Measurements from ENCODE around the gene C1QTNF6.
A peak's percentile ranks its signal among the peaks of the same experiment; 100 is the strongest.
"Not testable (repeated sequence)": the region's sequence is repeated elsewhere in the genome, so short reads cannot be mapped to it uniquely, and the experiment has no call there.

Gene C1QTNF6

DNA sequence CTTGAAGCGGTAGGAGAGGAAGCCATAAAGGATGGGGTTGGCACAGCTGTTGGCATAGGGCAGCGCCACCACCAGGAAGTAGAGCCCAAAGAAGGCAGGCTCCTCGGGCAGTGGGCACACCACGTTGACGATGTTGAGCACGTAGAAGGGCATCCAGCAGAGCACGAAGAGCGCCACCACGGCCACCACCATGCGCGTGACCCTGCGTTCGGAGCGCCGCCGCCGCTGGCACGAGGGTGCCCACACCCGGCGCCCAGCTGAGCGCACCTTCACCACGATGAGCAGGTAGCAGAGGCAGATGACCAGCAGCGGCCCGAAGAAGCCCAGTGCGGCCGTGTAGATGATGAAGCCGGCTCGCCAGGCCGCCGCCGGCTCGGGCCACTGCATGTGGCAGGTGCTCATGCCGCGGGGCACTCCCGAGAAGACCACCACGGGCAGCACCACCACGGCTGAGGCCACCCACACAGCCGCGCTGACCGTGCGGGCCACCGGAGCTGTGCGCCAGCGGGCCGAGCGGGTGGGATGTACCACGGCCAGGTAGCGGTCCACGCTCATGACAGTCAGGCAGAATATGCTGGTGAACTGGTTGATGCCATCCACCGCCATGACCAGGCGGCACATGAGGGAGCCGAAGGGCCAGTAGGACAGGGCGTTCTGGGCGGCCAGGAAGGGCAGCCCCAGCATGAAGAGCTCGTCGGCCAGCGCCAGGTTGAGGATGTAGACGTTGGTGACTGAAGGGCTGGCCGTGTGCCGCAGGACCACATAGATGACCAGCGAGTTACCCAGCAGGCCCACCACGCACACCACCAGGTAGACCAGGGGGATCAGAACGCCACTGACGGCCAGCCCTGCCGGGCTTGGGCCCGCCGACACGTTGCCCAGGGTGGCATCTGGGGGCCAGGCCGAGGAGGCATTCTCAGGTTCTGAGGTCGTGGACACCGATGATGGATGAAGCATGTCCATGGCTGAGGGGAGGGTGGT is 19.1 kb upstream of the C1QTNF6 start:
- DNase-seq: no peak

GRCh38 chr22:37206118-37206840 is 18.2 kb upstream of the C1QTNF6 start:
- no peak for DNase-seq

- DNase-seq: no peak
These were observed 17.0 kb upstream of the C1QTNF6 start for GRCh38 chr22:37205046-37205445.

- DNase-seq: no peak
These were observed 16.1 kb upstream of the C1QTNF6 start for GRCh38 chr22:37204045-37204655.

DNA sequence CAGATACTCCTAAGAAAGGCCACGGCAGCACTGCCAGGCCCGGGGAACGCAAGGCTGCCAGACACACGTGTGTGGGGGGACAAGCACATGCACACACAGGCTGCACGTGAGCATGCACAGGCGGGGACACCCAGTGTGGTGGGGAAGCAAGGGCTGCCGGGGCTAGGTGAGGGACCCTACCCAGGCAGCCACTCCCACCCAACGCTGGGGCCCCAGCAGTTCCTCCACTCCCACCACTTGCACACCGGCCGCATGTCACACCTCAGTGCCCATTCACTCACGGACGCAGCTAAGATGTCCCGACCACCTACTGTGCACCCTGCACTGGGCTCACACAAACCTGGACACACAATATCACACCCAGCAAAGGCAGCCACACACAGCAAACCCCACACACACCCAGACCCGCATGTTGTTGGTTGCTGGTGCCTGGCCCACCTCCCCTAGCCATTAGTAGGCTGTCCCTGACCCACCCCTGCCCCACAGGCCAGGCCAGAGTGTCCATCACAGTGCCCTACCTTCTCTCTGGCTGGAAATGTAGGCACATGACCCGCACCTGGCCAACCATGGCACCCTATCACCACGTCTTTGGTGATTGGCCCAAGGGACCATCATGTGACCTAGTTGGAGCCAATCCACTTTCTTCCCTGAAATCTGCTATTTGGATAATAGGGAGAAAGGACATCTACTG is 15.5 kb upstream of the C1QTNF6 start:
- no peak for DNase-seq

DNA sequence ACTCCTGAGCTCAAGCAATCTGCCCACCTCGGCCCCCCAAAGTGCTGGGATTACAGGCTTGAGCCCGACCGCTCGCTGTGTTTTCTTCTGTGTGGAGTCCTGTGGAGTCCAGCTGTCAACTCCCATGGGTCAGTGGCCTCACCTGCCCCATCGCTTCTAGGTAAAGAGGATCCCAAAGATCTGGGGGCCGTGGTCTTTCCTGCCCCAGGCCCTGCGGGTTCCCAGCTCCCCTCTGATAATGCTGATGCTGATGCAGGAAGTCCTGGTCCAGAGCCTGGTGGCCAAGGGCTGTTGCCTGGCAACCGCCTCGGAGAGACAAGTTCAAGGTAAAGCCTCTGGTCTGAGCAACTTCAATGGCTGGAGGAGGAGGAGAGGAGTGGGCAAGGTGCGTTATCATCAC is 14.7 kb upstream of the C1QTNF6 start:
- DNase-seq: no peak

GRCh38 chr22:37202001-37202555 is 14.0 kb upstream of the C1QTNF6 start:
- no peak for DNase-seq

DNA sequence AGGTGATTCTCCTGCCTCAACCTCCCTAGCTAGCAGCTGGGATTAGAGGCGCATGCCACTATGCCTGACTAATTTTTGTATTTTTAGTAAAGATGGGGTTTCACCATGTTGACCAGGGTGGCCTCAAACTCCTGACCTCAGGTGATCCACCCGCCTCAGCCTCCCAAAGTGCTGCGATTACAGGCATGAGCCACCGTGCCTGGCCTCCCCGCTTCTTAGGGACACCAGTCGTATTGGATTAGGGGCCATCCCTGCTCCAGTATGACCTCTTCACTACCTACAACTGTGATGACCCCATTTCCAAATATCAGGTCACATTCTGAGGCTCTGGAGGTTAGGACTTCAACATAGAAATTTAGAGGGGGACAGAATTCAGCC is 13.4 kb upstream of the C1QTNF6 start:
- not testable (repeated sequence) for DNase-seq

GRCh38 chr22:37199760-37200108 is 11.7 kb upstream of the C1QTNF6 start:
- DNase-seq: no peak

DNA sequence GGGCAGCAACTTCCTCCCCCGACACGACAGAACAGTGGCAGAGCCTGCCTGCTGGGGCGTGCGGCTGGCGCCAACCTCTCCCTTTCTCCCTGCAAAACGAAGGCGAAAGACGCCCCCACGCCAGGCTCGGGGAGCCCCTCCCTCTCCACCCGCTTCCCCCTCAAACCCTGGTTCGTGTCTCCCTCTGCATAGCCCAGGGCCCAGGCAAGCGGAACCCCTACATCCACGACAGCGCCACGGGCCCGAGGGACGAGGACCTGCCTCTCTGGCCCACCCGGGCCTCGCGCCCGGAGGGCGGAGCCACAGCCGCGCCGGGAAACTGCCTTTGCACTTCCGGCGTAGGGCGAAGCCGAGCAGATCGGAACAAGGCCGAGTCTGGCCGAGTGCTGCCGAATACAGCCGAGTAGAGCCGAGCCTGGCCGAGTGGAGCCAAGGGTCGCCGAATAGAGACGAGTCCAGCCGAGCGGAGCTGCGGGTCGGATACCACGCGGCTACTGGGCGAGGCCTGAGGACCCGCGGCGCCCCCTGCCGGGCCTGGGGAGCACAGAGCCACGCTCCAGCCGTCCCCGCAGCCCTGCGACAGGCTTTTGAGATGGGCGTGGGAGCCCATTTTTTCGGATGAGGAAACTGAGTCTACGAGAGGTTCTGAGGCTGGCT is 11.2 kb upstream of the C1QTNF6 start:
- DNase-seq: peak; percentile 99

DNA sequence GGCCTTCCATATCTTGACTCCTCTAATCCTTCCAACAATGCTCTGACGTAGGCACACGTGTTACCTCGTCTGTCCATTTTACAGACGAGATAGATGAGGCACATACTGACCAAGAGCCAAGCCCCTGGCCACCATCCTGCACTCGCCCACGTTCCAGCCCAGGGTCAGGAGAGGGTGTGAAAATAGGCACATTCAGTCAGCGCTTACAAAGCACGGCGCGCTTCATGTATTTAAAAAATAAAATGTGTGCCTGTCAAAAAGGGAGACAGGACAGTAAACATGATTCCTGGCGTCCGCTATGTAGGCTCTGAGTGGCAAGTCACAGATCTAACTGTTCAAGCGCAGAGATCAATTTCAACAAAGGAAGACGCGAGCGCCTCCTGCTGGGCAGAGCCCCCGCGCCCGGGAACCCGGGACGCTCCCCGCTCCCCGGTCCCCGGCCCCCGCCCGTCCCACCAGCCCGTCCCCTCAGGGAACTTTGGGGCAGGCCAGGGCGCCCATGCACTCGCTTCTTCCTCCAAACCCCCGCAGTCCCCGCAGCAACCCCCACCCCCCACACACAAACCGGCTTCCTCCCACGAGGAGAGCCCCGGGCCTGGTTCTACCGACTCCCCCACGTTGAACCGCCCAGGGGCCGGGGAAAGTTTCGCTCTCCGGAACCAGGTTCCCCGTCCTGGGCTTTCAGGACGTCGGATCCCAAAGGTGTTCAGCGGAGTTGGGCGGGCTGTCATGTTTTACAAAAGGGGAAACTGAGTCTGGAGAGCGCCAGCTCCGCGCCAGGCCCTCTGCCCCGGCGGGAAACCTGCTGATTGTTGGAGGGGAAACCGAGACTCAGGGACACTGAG is 10.4 kb upstream of the C1QTNF6 start:
- DNase-seq: peak; percentile 99

GRCh38 chr22:37197451-37198257 is 9.6 kb upstream of the C1QTNF6 start:
- DNase-seq: no peak

- no peak for DNase-seq
These were observed 8.7 kb upstream of the C1QTNF6 start for GRCh38 chr22:37196539-37197450.

DNA sequence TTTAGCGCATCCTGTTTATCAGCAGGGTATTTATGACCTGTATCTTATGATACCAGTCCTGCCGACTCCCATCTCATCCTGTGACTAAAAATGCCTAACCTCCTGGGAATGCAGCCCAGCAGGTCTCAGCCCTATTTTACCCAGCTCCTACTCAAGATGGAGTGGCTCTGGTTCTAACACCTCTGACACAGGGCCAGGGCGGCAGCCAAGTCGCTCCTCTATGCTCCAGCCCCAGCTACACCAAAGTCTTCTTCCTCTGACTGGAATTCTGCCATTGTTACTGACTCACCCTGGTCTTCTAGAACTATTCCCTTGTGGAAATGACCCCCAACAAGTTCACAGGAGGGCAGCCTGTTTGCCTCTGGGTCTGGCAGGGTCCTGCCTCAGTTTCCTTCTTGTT is 7.9 kb upstream of the C1QTNF6 start:
- DNase-seq: no peak

- DNase-seq: no peak
These were observed 6.7 kb upstream of the C1QTNF6 start for GRCh38 chr22:37194750-37195149.

DNA sequence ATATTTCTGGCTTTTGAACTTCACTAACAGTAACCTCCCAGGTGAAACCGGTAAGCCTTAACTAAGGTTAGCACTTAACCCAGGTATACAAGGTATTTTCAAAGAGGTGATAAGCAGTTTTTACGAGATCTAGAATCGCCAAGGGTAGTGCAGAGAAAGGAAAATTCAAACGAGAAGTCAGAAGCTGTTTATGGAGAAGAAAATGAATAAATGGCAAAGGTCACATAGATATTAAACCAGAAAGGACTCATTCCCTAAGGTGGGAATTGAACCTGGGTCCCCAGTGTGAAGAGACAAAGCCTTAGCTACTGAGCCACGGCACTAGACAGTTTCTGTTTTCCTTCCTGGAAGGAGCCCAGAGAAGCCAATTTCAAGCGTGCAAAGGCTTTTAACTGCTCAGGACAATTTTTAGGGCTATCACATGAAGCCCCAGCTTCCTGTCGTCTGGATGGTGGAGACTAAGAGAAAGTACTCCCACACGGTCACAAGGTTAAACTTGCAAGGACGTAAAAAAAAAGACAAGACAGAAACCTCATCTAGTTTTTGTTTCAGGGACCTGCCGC is 5.7 kb upstream of the C1QTNF6 start:
- peak; percentile 81 for DNase-seq

- no peak for DNase-seq
These were observed 4.7 kb upstream of the C1QTNF6 start for GRCh38 chr22:37192741-37193140.

DNA sequence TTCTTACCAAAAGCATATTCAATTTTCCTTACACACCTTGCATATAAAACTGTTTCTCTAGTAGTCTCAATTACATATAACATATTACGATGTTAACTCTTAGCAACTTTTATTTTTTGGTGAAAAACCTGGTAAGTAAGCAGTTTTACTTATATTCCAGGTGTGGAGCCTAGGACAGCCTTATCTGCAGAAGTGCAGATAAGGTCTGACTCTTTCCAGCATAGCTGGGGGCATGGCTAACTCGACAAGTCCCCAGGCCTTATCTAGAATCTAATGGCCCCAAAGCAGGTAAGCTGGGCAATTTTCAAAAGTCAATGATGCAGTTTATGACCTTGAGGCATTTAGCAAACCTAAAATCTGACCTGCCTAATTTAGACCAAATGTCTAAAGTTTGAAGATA is 4.2 kb upstream of the C1QTNF6 start:
- no peak for DNase-seq

- no peak for DNase-seq
These were observed 2.3 kb upstream of the C1QTNF6 start for GRCh38 chr22:37190262-37190780.

All from activated CD8-positive, alpha-beta memory T cell treated with anti-CD3 and anti-CD28 coated beads, Interleukin-2, amount 50 U/mL, for 48 hours (primary cell).